ENCODE results near the gene DOCK7.

GRCh38 chr1:62417351-62417999, 270.7 kb downstream of the DOCK7 start:
- no peak for TF ChIP-seq EZH2 (IDR thresholded peaks at IDR 0.05; ENCODE audit: borderline replicate concordance, low read depth, low read length, poor library complexity, severe bottlenecking)
- no peak for TF ChIP-seq CTCF (conservative IDR thresholded peaks at IDR 0.05; ENCODE audit: low read depth, low read length)
